Prostate gland (tissue), 2 donors: ENCODE data around the gene USP21.

Source experiments
- CTCF ChIP-seq, 4 experiments: fragments of 200-600 bp in 2 of 4; fragments of 450-650 bp in 2 of 4; sonication (generic) in 2 of 4; IDR thresholded peaks; 1 replicate in 3 of 4; 2 replicates in 1 of 4; pipeline ENCODE4 v1.5.1; 2016 to 2019; ENCODE audit warnings: antibody characterized with exemption in 4 of 4, mild to moderate bottlenecking in 2 of 4, moderate library complexity in 2 of 4
- POLR2A ChIP-seq: fragments of 450-650 bp; IDR thresholded peaks from one replicate; pipeline ENCODE4 v1.6.1; 2016; ENCODE audit warnings: antibody characterized with exemption, mild to moderate bottlenecking

DNA sequence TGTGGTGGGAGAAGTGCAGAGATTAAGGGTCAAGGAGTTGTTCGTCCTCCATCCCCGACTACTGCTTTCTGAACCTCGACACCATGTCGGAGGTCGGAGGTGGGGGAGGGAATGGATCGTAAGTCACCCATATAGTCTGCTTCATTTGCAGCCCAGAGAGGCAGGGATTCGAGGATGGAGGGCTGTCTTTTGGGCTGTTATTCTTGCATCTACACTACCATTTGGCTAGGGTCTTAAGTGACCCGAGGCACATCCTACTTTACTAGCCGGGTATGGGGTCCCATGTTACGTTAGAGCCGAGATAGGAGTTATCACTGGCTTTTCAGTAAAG lies 578 bp downstream of the USP21 start:
- TF ChIP-seq CTCF (IDR thresholded peaks at IDR 0.05), result no peak
- no peak for TF ChIP-seq POLR2A
